K562 (cell line): ENCODE results near the gene ITGB5. TPM values are rescaled to one million over a fixed set of nuclear protein-coding genes. Genes with fewer than 3 reads are reported as not detected.

Source experiments
- CBX2 ChIP-seq: fragments of 200-600 bp; sonication (generic); IDR thresholded peaks from one replicate; pipeline ENCODE4 v1.6.1; 2012; ENCODE audit warnings: mild to moderate bottlenecking, low read length, inconsistent platforms; ENCODE audit not compliant: insufficient read depth, poor library complexity, severe bottlenecking
- ILK ChIP-seq: fragments of 450-650 bp; IDR thresholded peaks from 2 replicates; pipeline ENCODE4 v1.6.1; 2016; ENCODE audit warnings: missing genetic modification characterization, low read depth, mild to moderate bottlenecking, missing compliant biosample characterization, moderate library complexity, borderline replicate concordance
- MYBL2 ChIP-seq, 2 experiments: fragments of 450-650 bp in 1 of 2; sonication (generic) in 1 of 2; formaldehyde crosslinking in 1 of 2; IDR thresholded peaks; 2 replicates each; pipeline versions ENCODE4 v1.6.1 to v1.8.1; 2017 to 2022; ENCODE audit warnings: borderline replicate concordance in 1 of 2, inconsistent platforms in 1 of 2, low read depth in 1 of 2, mild to moderate bottlenecking in 1 of 2, missing genetic modification reagents in 1 of 2, moderate library complexity in 1 of 2
- MYNN ChIP-seq, 2 experiments: sonication (generic); formaldehyde crosslinking in 1 of 2; IDR thresholded peaks; 2 replicates each; pipeline versions ENCODE4 v1.5.0 to v1.6.1; 2016 to 2020; ENCODE audit warnings: antibody characterized with exemption in 1 of 2, missing genetic modification reagents in 1 of 2
- NCOA4 ChIP-seq: fragments of 450-650 bp; IDR thresholded peaks from 2 replicates; pipeline ENCODE4 v1.6.1; 2018; ENCODE audit warnings: mild to moderate bottlenecking; ENCODE audit not compliant: partially characterized antibody
- SMARCA4 ChIP-seq: fragments of 450-650 bp; IDR thresholded peaks from 2 replicates; pipeline ENCODE4 v1.6.1; 2016
- TAF1 ChIP-seq: IDR thresholded peaks from 2 replicates; pipeline ENCODE4 v1.6.1; 2011; ENCODE audit warnings: mild to moderate bottlenecking, low read length, moderate library complexity; ENCODE audit not compliant: insufficient read depth, control insufficient read depth, severe bottlenecking; ENCODE audit errors: extremely low read depth
- UBTF ChIP-seq, 2 experiments: IDR thresholded peaks; 2 replicates each; pipeline ENCODE4 v1.6.1; 2012; ENCODE audit warnings: improper control_type of control experiment in 2 of 2, low read depth in 2 of 2, low read length in 2 of 2, borderline replicate concordance in 1 of 2
- ZNF212 ChIP-seq: fragments of 450-650 bp; formaldehyde crosslinking; IDR thresholded peaks from 2 replicates; pipeline ENCODE4 v1.4.0; 2020; ENCODE audit warnings: mild to moderate bottlenecking
- ZNF3 ChIP-seq: fragments of 250-450 bp; sonication (Bioruptor Pico); IDR thresholded peaks from 2 replicates; pipeline ENCODE4 v1.5.0; 2021; ENCODE audit warnings: mild to moderate bottlenecking, moderate library complexity
- ZNF41 ChIP-seq: fragments of 250-450 bp; sonication (Bioruptor Pico); conservative IDR thresholded peaks from 2 replicates; pipeline ENCODE4 v1.4.0; 2020; ENCODE audit warnings: mild to moderate bottlenecking
- polyA plus RNA-seq, 8 experiments: library from polyadenylated mRNA; depleted of rRNA in 4 of 8; stranded (reverse) in 5 of 8; unstranded in 3 of 8; fragments of >200 nt; fragmentation: Nextera tagmentation in 2 of 8; fragmentation: Illumina TruSeq in 1 of 8; extraction: Ambion mirVana in 2 of 8; extraction: Trizol in 1 of 8; gene quantifications; 2 replicates each; pipeline versions ENCODE4 v1.2.1 to v1.2.3, GENCODE V29; 2011 to 2014; ENCODE audit warnings: inconsistent platforms in 1 of 8, missing spikeins in 1 of 8
- total RNA-seq, 7 experiments: library from RNA; depleted of rRNA in 6 of 7; stranded (reverse); fragments of >200 nt in 6 of 7; fragmentation: Illumina TruSeq in 2 of 7; extraction: Trizol in 2 of 7; gene quantifications; 2 replicates each; pipeline versions ENCODE4 v1.2.1 to v1.2.3, GENCODE V29; 2011 to 2021; ENCODE audit warnings: low replicate concordance in 1 of 7

The ITGB5 gene
- total and polyA plus RNA-seq, 9 of the 15 experiments (the other 6 are each of a cell fraction or from before 2014, with no cell fraction given) = 1.7 to 46.8 (median 9.9) TPM

- TF ChIP-seq ZNF212 (CRISPR knock-in tag) = no peak
- TF ChIP-seq MYNN (IDR thresholded peaks at IDR 0.05) = no peak
- no peak for TF ChIP-seq MYNN (CRISPR knock-in tag; IDR thresholded peaks at IDR 0.05)
- no peak for TF ChIP-seq ILK (tag)
- no peak for TF ChIP-seq CBX2
- TF ChIP-seq MYBL2 (IDR thresholded peaks at IDR 0.05; ENCODE audit: low read depth) = no peak
- TF ChIP-seq MYBL2 (CRISPR knock-in tag; IDR thresholded peaks at IDR 0.05; ENCODE audit: borderline replicate concordance) = no peak
- no peak for TF ChIP-seq UBTF (IDR thresholded peaks at IDR 0.05; ENCODE audit: borderline replicate concordance in 1 of 2, low read depth in 2 of 2, low read length in 2 of 2)
- TF ChIP-seq ZNF3 (CRISPR knock-in tag) = no peak
- no peak for TF ChIP-seq SMARCA4
- TF ChIP-seq ZNF41 (CRISPR knock-in tag) = no peak
- no peak for TF ChIP-seq NCOA4
- no peak for TF ChIP-seq TAF1
- TF ChIP-seq, all 486 proteins: peak for 0
Observed at GRCh38 chr3:124804875-124805274, 82.3 kb downstream of the ITGB5 start (continued).
